GM19438 (cell line): Measurements from ENCODE around the gene MOB1A.
A peak's percentile ranks its signal among the peaks of the same experiment; 100 is the strongest.
"Not testable (repeated sequence)": the region's sequence is repeated elsewhere in the genome, so short reads cannot be mapped to it uniquely, and the experiment has no call there.

Source experiments
- ATAC-seq: cut with Tn5 transposase; IDR thresholded peaks from one replicate; pipeline ENCODE4 v1.9.1; 2021; ENCODE audit warnings: low read depth; ENCODE audit not compliant: unreplicated experiment

MOB1A gene

DNA sequence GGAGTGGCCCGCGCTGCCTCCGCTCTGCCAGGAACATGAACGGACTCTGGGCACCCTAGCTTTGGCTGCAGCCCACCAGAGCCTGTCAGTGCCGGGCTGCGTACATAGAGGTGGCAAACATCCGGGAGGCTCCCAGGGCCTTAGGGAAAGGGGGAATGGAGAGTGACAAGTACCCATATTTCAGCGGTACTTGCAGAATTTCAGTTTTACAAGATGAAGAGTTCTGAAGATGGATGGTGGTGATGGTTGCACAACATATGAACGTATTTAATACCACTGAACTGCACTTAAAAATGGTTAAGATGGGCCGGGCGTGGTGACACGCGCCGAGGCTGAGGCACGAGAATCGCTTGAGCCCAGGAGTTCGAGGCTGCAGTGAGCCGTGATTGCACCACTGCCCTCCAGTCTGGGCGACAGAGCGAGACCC is 20.6 kb upstream of the MOB1A start:
- ATAC-seq = no peak

DNA sequence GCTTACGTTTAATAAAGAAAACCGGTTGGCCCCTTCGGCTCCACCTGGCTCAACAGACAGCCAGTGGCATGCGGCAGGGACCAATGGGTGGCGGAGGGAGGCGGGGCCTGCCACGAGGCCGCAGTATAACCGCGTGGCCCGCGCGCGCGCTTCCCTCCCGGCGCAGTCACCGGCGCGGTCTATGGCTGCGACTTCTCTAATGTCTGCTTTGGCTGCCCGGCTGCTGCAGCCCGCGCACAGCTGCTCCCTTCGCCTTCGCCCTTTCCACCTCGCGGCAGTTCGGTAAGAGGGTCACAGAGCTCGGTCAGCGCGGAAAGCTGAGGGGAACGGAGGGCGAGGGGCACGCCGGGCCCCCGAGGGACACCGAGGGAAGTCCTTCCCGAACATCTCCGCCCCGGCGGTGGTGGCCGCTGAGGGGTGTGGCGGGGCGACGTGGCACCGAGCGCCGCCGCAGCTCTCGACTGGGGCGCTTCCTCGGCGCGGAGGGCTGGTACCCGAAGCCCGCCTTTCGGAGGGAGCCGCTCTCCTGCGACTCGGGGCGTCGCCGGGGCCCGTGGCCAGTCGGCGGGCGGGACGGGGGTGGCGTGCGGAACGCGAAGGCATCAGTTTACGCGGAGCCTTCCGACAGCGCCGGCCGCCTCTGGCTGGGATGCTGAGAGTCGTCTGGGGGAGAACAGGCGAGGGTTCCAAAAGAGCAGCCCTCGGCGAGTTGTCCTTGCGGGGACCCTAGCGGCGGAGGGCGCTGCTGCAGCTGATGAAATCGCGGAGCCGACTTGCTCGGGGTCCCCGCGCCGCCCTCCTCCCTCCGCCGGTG is 20.0 kb upstream of the MOB1A start, which contains the start of gene MTHFD2:
MTHFD2 (plus strand) TSS at position 155 of the 814 bp plus-strand sequence; CDS start at position 182, 27 bp downstream.
- ATAC-seq = peak; percentile 84

- ATAC-seq = no peak
Observed at GRCh38 chr2:74198023-74198460, 19.4 kb upstream of the MOB1A start.

- ATAC-seq = no peak
Observed at GRCh38 chr2:74197049-74197448, 18.4 kb upstream of the MOB1A start.

- ATAC-seq = no peak
Observed at GRCh38 chr2:74194799-74195198, 16.1 kb upstream of the MOB1A start.

DNA sequence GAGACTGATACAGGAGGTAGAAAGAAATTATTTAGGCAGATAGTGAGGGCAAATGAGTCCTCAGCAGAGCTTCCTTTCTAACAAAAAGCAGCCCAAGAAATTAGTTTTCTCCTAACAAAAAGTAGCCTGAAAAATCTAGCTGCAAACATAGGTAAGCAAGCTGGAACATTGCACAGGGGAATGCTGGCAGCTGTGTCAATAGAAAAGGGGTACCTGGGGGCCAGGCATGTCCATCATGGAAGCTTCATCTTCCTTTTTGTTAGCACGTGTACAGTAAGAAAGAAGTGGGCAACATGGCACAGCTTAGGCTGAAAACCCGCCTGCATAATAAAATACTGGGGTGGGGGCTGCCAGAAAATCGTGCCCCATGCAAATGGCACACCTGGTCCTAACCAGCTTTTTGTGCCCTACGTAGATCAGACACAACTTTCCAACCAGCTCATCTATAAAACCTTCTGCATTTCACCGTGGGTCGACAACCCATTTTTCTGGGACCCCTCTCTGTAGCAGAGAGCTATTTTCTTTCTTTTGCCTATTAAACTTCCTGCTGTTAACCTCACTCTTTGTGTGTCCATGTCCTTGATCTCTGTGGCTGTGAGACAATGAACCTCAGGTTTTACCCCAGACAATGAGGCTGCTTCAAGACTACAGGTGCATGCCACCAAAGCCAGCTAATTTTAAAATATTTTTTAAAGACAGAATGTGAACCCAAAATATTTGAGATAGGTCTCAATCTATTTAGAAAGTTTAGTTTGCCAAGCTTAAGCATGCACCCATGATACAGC is 13.1 kb upstream of the MOB1A start:
- ATAC-seq = no peak

DNA sequence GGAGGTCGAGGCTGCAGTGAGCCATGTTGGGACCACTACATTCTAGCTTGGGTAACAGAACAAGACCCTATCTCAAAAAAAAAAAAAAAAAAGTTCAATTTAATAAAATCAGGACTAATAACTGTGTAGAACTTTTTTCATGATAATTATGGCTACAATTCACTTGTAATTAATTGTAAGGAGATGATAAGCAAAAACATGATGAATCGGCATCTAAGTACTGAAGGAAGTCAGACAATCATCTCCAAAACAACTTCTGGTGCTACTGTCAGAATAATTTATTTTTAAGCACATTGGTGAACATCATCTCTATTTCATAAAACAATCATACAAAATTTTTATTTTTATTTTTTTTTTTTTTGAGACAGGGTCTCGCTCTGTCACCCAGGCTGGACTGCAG is 10.0 kb upstream of the MOB1A start:
- ATAC-seq = no peak

GRCh38 chr2:74188018-74188601 is 9.4 kb upstream of the MOB1A start:
- no peak for ATAC-seq

DNA sequence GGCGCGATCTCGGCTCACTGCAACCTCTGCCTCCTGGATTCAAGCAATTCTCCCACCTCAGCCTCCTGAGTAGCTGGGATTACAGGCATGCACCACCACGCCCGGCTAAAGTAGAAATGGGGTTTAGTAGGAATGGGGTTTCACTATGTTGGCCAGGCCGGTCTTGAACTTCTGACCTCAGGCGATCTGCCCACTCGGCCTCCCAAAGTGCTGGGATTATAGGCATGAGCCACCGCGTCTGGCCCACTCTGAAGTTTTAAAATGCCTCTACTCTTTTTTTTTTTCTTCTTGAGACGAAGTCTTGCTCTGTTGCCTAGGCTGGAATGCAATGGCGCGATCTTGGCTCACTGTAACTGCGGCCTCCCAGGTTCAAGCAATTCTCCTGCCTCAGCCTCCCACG is 8.0 kb upstream of the MOB1A start:
- not testable (repeated sequence) for ATAC-seq

GRCh38 chr2:74186038-74186437 is 7.4 kb upstream of the MOB1A start:
- peak; percentile 53 for ATAC-seq

GRCh38 chr2:74183878-74184277 is 5.2 kb upstream of the MOB1A start:
- ATAC-seq = no peak

DNA sequence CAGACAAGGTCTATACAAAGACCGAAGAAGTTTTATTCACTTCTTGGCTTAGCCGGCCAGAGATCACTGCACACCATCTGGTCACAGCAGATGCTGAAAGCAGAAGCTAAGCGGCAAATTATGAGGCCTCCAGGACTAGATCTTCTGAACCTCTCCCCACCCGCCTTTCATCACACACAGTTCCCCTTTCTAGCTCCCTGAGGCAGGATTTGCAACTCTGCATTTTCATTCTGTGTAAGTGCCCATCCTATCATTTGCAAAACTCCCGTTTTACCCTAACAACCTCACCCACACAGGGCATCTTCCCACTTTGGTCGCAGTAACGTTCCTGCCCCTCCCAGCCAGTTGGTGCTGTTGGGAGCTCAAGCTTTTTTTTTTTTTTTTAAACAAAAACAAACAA is 3.1 kb upstream of the MOB1A start:
- no peak for ATAC-seq

GRCh38 chr2:74179063-74179865 is 585 bp upstream of the MOB1A start:
- peak; percentile 25 for ATAC-seq

DNA sequence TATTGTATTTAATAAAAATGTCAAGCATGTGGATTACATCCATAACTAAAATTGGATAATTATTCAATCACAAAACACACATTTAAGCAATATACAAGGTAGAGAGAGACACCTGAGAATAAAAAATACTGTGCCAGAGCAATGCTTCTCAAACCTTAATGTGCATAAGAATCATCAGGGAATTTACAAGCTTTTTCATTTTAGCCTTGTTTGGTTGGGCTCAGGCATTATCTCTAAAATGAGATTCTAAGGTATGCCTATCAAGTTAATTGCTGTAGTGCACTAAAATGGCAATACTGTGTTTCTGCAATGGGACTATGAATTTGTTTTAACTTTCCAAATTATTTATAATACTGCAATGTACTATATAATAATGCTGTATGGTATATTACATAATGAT is 983 bp downstream of the MOB1A start:
- ATAC-seq = no peak

- ATAC-seq = no peak
Observed at GRCh38 chr2:74174909-74175308, 3.8 kb downstream of the MOB1A start.

- no peak for ATAC-seq
Observed at GRCh38 chr2:74168739-74169138, 9.9 kb downstream of the MOB1A start.

DNA sequence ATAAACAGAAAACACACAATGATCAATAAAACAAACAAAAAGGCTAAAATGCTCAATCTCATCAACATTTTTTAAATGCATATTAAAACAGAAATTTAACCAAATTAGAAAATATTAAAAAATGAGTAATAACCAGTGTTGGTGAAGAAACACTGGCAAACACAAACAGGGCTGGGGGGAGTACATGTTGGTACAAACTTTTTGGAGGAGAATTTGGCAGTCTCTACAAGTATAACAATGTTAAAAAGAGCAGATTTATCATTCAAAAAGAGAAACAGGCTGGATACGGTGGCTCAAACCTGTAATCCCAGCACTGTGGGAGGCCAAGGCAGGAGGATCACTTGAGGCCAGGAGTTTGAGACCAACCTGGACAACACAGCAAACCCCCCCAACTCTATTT is 13.9 kb downstream of the MOB1A start:
- ATAC-seq = no peak

DNA sequence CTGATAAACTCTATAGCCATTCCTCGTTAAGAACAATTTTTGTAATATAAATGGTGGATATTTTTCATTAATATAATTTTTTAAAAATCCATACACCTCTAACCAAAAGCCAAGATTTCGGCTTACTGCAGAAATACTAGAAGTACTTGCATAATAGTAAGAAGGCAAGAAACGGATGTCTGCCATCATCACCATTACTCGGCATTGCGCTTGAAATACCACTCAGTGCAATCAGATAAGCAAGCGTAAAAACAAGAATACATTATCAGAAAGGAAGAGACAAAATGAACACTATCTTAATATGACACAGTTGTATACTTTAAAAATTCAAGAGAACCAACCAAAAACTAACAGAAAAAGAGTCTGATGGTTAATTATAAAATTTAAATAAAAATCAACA is 15.7 kb downstream of the MOB1A start:
- no peak for ATAC-seq

DNA sequence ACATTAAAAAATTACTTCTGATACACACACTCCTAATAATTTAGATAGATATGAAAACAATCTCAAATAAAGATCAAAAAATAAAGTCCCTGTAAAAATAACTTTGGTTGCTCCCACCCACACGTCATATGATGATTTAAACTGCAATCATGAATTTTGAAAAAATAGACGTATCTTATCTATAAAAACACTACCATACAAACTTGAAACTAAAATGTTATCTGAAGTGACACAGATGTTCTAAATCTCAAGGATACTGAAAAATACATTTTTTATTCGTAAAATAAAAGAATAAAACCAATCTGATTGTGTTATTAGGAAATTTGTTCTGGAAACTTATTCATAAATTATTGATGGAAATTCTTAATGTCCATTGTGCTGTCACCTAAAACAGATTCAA is 22.8 kb downstream of the MOB1A start:
- no peak for ATAC-seq

GRCh38 chr2:74152954-74153353 is 25.7 kb downstream of the MOB1A start:
- ATAC-seq = no peak
